Measurements from ENCODE around the gene PRCC.
A peak's percentile ranks its signal among the peaks of the same experiment; 100 is the strongest.
"Not testable (repeated sequence)": the region's sequence is repeated elsewhere in the genome, so short reads cannot be mapped to it uniquely, and the experiment has no call there.

Gene PRCC

GRCh38 chr1:156744344-156744743, 23.0 kb upstream of the PRCC start:
- no peak for DNase-seq (ENCODE audit: low spot score)

- DNase-seq (ENCODE audit: low spot score), result no peak
Measured at GRCh38 chr1:156744786-156745419, 22.4 kb upstream of the PRCC start.

GRCh38 chr1:156745881-156746280, 21.5 kb upstream of the PRCC start:
- no peak for DNase-seq (ENCODE audit: low spot score)

GRCh38 chr1:156746406-156746727, 21.0 kb upstream of the PRCC start:
- no peak for DNase-seq (ENCODE audit: low spot score)

- peak; percentile 98 for DNase-seq (ENCODE audit: low spot score)
Measured at GRCh38 chr1:156746728-156747631, 20.4 kb upstream of the PRCC start.

- DNase-seq (ENCODE audit: low spot score), result peak; percentile 57
Measured at GRCh38 chr1:156747742-156748669, 19.3 kb upstream of the PRCC start.

- peak; percentile 96 for DNase-seq (ENCODE audit: low spot score)
Measured at GRCh38 chr1:156748670-156749418, 18.5 kb upstream of the PRCC start.

GRCh38 chr1:156749419-156750118, 17.8 kb upstream of the PRCC start:
- DNase-seq (ENCODE audit: low spot score), result peak; percentile 60

GRCh38 chr1:156750191-156750672, 17.1 kb upstream of the PRCC start:
- DNase-seq (ENCODE audit: low spot score), result peak; percentile 85

GRCh38 chr1:156750711-156751450, 16.5 kb upstream of the PRCC start:
- DNase-seq (ENCODE audit: low spot score), result peak; percentile 49

GRCh38 chr1:156751451-156751756, 15.9 kb upstream of the PRCC start, which contains the start of gene HDGF:
Gene HDGF, minus strand, starts transcription at chr1:156751675. Its CDS starts 246 bp downstream, at chr1:156751429.
- no peak for DNase-seq (ENCODE audit: low spot score)

- DNase-seq (ENCODE audit: low spot score), result peak; percentile 97
Measured at GRCh38 chr1:156751757-156752481, 15.4 kb upstream of the PRCC start.

GRCh38 chr1:156752843-156753482, 14.4 kb upstream of the PRCC start:
- DNase-seq (ENCODE audit: low spot score), result no peak

- no peak for DNase-seq (ENCODE audit: low spot score)
Measured at GRCh38 chr1:156754219-156754618, 13.1 kb upstream of the PRCC start.

GRCh38 chr1:156755527-156755950, 11.8 kb upstream of the PRCC start:
- no peak for DNase-seq (ENCODE audit: low spot score)

GRCh38 chr1:156756355-156756754, 11.0 kb upstream of the PRCC start:
- no peak for DNase-seq (ENCODE audit: low spot score)

GRCh38 chr1:156757572-156758253, 9.6 kb upstream of the PRCC start:
- DNase-seq (ENCODE audit: low spot score), result not testable (repeated sequence)

GRCh38 chr1:156760092-156760795, 7.1 kb upstream of the PRCC start:
- no peak for DNase-seq (ENCODE audit: low spot score)

All from kidney tubule cell (primary cell).